Ectodermal cell (in vitro differentiated cells): ENCODE data around the gene TTYH1.

ENCODE experiments used
- H3K27ac ChIP-seq: 2 replicates; pipeline ENCODE4 v1.7.0; 2013; ENCODE audit warnings: mild to moderate bottlenecking, low read depth, low read length; ENCODE audit not compliant: insufficient read depth, poor library complexity, severe bottlenecking
- H3K27me3 ChIP-seq: 2 replicates; pipeline ENCODE4 v1.7.0; 2013; ENCODE audit warnings: mild to moderate bottlenecking, low read length; ENCODE audit not compliant: insufficient read depth, control insufficient read depth, poor library complexity, severe bottlenecking
- H3K36me3 ChIP-seq: one replicate; pipeline ENCODE4 v1.7.0; 2013; ENCODE audit warnings: low read length; ENCODE audit not compliant: control insufficient read depth, insufficient read depth
- H3K4me1 ChIP-seq: one replicate; pipeline ENCODE4 v1.7.0; 2013; ENCODE audit warnings: low read length; ENCODE audit not compliant: control insufficient read depth, insufficient read depth
- H3K4me3 ChIP-seq: 2 replicates; pipeline ENCODE4 v1.7.0; 2013; ENCODE audit warnings: low read depth, low read length, control low read depth; ENCODE audit not compliant: insufficient read depth
- H3K9me3 ChIP-seq: 2 replicates; pipeline ENCODE4 v1.7.0; 2013; ENCODE audit warnings: mild to moderate bottlenecking, low read length, moderate library complexity; ENCODE audit not compliant: control insufficient read depth
- WGBS, 2 experiments: methylation state at CpG; one replicate each; pipeline ENCODE4 v1.1.7; 2013; ENCODE audit warnings: missing lambda C conversion rate in 2 of 2; 5-methylcytosine and 5-hydroxymethylcytosine counted together

TTYH1 gene

GRCh38 chr19:54392105-54392504 is 23.2 kb upstream of the TTYH1 start:
- H3K4me3 ChIP-seq = no peak overlapping the region
- no peak overlapping the region for H3K27ac ChIP-seq
- 87 to 89% methylated on average over 5 of the region's 5 CpGs for WGBS, 2 experiments

GRCh38 chr19:54393381-54393780 is 21.9 kb upstream of the TTYH1 start:
- Histone ChIP-seq H3K4me1 (peaks cover 5% of the 10 kb centered on the region), H3K27me3 (peaks cover 15% of the 10 kb centered on the region), H3K36me3 (no peaks in the 10 kb centered on the region), H3K9me3 (no peaks in the 10 kb centered on the region), H3K4me3 (no peak overlapping the region), H3K27ac (no peak overlapping the region)
- WGBS, 2 experiments = 91 to 94% methylated on average over 16 of the region's 16 CpGs

More at GRCh38 chr19:54392105-54392504, 23.2 kb upstream of the TTYH1 start:
- H3K36me3 ChIP-seq = no peaks in the 10 kb centered on the region
- peaks cover 28% of the 10 kb centered on the region for H3K27me3 ChIP-seq
- H3K9me3 ChIP-seq = no peaks in the 10 kb centered on the region
- H3K4me1 ChIP-seq = peaks cover 5% of the 10 kb centered on the region

- H3K9me3 ChIP-seq = no peaks in the 10 kb centered on the region
- no peaks in the 10 kb centered on the region for H3K27me3 ChIP-seq
- no peaks in the 10 kb centered on the region for H3K36me3 ChIP-seq
- no peak overlapping the region for H3K4me3 ChIP-seq
- H3K4me1 ChIP-seq = peaks cover 5% of the 10 kb centered on the region
- 69 to 70% methylated on average over 8 of the region's 8 CpGs for WGBS, 2 experiments
- H3K27ac ChIP-seq = no peak overlapping the region
Observed at GRCh38 chr19:54395685-54396084, 19.6 kb upstream of the TTYH1 start.

- no peaks in the 10 kb centered on the region for H3K36me3 ChIP-seq
- H3K4me1 ChIP-seq = no peaks in the 10 kb centered on the region
- WGBS, 2 experiments = 51 to 63% methylated on average over 2 of the region's 2 CpGs
- H3K4me3 ChIP-seq = no peak overlapping the region
- no peaks in the 10 kb centered on the region for H3K9me3 ChIP-seq
- no peaks in the 10 kb centered on the region for H3K27me3 ChIP-seq
- no peak overlapping the region for H3K27ac ChIP-seq
Observed at GRCh38 chr19:54399189-54399588, 16.1 kb upstream of the TTYH1 start.

- no peaks in the 10 kb centered on the region for H3K9me3 ChIP-seq
- H3K27me3 ChIP-seq = no peaks in the 10 kb centered on the region
- H3K4me3 ChIP-seq = no peak overlapping the region
- H3K36me3 ChIP-seq = no peaks in the 10 kb centered on the region
- no peak overlapping the region for H3K27ac ChIP-seq
- no peaks in the 10 kb centered on the region for H3K4me1 ChIP-seq
- WGBS, 2 experiments = 90 to 95% methylated on average over 4 to 5 of the region's 6 CpGs
Observed at GRCh38 chr19:54400913-54401312, 14.4 kb upstream of the TTYH1 start.

- H3K4me1 ChIP-seq = no peaks in the 10 kb centered on the region
- no peaks in the 10 kb centered on the region for H3K27me3 ChIP-seq
- WGBS, 2 experiments = 89 to 93% methylated on average over 8 of the region's 8 CpGs
- H3K27ac ChIP-seq = no peak overlapping the region
- H3K4me3 ChIP-seq = no peak overlapping the region
- no peaks in the 10 kb centered on the region for H3K9me3 ChIP-seq
- H3K36me3 ChIP-seq = no peaks in the 10 kb centered on the region
Observed at GRCh38 chr19:54403054-54403453, 12.2 kb upstream of the TTYH1 start.

- no peak overlapping the region for H3K4me3 ChIP-seq
- no peaks in the 10 kb centered on the region for H3K4me1 ChIP-seq
- no peaks in the 10 kb centered on the region for H3K9me3 ChIP-seq
- no peaks in the 10 kb centered on the region for H3K27me3 ChIP-seq
- no peak overlapping the region for H3K27ac ChIP-seq
- no peaks in the 10 kb centered on the region for H3K36me3 ChIP-seq
Observed at GRCh38 chr19:54405628-54406027, 9.6 kb upstream of the TTYH1 start.

GRCh38 chr19:54407780-54408179 is 7.5 kb upstream of the TTYH1 start:
- H3K4me3 ChIP-seq = no peak overlapping the region
- H3K27me3 ChIP-seq = no peaks in the 10 kb centered on the region
- H3K27ac ChIP-seq = no peak overlapping the region
- no peaks in the 10 kb centered on the region for H3K36me3 ChIP-seq
- no peaks in the 10 kb centered on the region for H3K9me3 ChIP-seq
- 87% methylated on average over 7 of the region's 7 CpGs for WGBS, 2 experiments
- no peaks in the 10 kb centered on the region for H3K4me1 ChIP-seq

- H3K4me3 ChIP-seq = no peak overlapping the region
- H3K4me1 ChIP-seq = no peaks in the 10 kb centered on the region
- H3K27ac ChIP-seq = no peak overlapping the region
- H3K9me3 ChIP-seq = no peaks in the 10 kb centered on the region
- 91% methylated on average over 9 of the region's 9 CpGs for WGBS, 2 experiments
- no peaks in the 10 kb centered on the region for H3K36me3 ChIP-seq
- H3K27me3 ChIP-seq = no peaks in the 10 kb centered on the region
Observed at GRCh38 chr19:54408456-54409026, 6.7 kb upstream of the TTYH1 start.

- Histone ChIP-seq H3K36me3 (no peaks in the 10 kb centered on the region), H3K27ac (no peak overlapping the region), H3K4me3 (no peak overlapping the region), H3K27me3 (peaks cover 15% of the 10 kb centered on the region), H3K9me3 (no peaks in the 10 kb centered on the region), H3K4me1 (no peaks in the 10 kb centered on the region)
Observed at GRCh38 chr19:54411033-54411432, 4.2 kb upstream of the TTYH1 start.

- H3K9me3 ChIP-seq = no peaks in the 10 kb centered on the region
- peaks cover 4% of the 10 kb centered on the region for H3K36me3 ChIP-seq
- no peak overlapping the region for H3K4me3 ChIP-seq
- peaks cover 15% of the 10 kb centered on the region for H3K27me3 ChIP-seq
- H3K27ac ChIP-seq = no peak overlapping the region
- H3K4me1 ChIP-seq = peaks cover 13% of the 10 kb centered on the region
- WGBS, 2 experiments = 80 to 92% methylated on average over 2 to 4 of the region's 4 CpGs
Observed at GRCh38 chr19:54412877-54413276, 2.4 kb upstream of the TTYH1 start.
